PFSK-1 (cell line): Measurements from ENCODE around the gene SLC43A3.

Source experiments
- FOXP2 ChIP-seq: optimal IDR thresholded peaks from 2 replicates; pipeline ENCODE3; 2011; ENCODE audit warnings: borderline replicate concordance, control low read depth, inconsistent platforms; ENCODE audit not compliant: insufficient read depth; ENCODE audit errors: extremely low read length, extremely low read depth
- POLR2AphosphoS5 ChIP-seq: IDR thresholded peaks from 2 replicates; pipeline ENCODE4 v1.6.1; 2012; ENCODE audit warnings: low read depth, mild to moderate bottlenecking, control low read depth, low read length, moderate library complexity
- SIN3A ChIP-seq: IDR thresholded peaks from 2 replicates; pipeline ENCODE4 v1.6.1; 2012; ENCODE audit warnings: mild to moderate bottlenecking, low read length, moderate library complexity, borderline replicate concordance; ENCODE audit not compliant: insufficient read depth
- TAF1 ChIP-seq: IDR thresholded peaks from 2 replicates; pipeline ENCODE4 v1.6.1; 2012; ENCODE audit warnings: low read length, control low read depth, borderline replicate concordance; ENCODE audit not compliant: insufficient read depth
- TF ChIP-seq, protein P1 (sequence below), 2 experiments: IDR thresholded peaks; 2 replicates each; pipeline versions ENCODE4 v1.6.1 to v1.8.0; 2011 to 2012; ENCODE audit warnings: low read depth in 2 of 2, low read length in 2 of 2, control low read depth in 1 of 2, inconsistent platforms in 1 of 2, mild to moderate bottlenecking in 1 of 2, moderate library complexity in 1 of 2; ENCODE audit not compliant: insufficient read depth in 1 of 2

SLC43A3 gene

DNA sequence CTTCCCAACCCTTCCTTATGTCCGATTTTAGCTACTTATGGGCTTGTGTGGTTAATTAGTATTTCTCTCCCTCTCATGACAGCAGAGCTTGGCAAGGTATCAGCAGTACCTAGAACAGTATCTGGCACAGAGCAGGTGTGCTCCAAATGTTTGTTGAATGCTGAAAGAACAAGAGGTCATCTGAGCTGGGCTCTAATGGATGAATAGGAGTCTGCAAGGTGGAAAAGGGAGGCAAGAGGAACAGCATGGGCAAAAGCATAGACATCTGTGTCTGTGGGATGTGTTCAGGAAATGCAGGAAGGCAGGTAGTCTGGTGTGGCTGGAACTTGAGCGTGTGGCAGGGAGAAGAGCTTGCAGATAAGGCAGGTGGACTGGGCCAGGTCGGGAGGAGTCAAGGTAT, 65.0 kb downstream of the SLC43A3 start:
- TF ChIP-seq SIN3A (no peak), FOXP2 (no peak), POLR2AphosphoS5 (no peak)

- no peak for TF ChIP-seq FOXP2
- TF ChIP-seq, protein P1, sequence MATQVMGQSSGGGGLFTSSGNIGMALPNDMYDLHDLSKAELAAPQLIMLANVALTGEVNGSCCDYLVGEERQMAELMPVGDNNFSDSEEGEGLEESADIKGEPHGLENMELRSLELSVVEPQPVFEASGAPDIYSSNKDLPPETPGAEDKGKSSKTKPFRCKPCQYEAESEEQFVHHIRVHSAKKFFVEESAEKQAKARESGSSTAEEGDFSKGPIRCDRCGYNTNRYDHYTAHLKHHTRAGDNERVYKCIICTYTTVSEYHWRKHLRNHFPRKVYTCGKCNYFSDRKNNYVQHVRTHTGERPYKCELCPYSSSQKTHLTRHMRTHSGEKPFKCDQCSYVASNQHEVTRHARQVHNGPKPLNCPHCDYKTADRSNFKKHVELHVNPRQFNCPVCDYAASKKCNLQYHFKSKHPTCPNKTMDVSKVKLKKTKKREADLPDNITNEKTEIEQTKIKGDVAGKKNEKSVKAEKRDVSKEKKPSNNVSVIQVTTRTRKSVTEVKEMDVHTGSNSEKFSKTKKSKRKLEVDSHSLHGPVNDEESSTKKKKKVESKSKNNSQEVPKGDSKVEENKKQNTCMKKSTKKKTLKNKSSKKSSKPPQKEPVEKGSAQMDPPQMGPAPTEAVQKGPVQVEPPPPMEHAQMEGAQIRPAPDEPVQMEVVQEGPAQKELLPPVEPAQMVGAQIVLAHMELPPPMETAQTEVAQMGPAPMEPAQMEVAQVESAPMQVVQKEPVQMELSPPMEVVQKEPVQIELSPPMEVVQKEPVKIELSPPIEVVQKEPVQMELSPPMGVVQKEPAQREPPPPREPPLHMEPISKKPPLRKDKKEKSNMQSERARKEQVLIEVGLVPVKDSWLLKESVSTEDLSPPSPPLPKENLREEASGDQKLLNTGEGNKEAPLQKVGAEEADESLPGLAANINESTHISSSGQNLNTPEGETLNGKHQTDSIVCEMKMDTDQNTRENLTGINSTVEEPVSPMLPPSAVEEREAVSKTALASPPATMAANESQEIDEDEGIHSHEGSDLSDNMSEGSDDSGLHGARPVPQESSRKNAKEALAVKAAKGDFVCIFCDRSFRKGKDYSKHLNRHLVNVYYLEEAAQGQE (IDR thresholded peaks at IDR 0.05; ENCODE audit: insufficient read depth in 1 of 2, low read depth in 2 of 2, low read length in 2 of 2) = no peak
- TF ChIP-seq TAF1 = no peak
- no peak for TF ChIP-seq POLR2AphosphoS5
- no peak for TF ChIP-seq SIN3A
Observed at GRCh38 chr11:57360991-57361390, 65.9 kb downstream of the SLC43A3 start.

DNA sequence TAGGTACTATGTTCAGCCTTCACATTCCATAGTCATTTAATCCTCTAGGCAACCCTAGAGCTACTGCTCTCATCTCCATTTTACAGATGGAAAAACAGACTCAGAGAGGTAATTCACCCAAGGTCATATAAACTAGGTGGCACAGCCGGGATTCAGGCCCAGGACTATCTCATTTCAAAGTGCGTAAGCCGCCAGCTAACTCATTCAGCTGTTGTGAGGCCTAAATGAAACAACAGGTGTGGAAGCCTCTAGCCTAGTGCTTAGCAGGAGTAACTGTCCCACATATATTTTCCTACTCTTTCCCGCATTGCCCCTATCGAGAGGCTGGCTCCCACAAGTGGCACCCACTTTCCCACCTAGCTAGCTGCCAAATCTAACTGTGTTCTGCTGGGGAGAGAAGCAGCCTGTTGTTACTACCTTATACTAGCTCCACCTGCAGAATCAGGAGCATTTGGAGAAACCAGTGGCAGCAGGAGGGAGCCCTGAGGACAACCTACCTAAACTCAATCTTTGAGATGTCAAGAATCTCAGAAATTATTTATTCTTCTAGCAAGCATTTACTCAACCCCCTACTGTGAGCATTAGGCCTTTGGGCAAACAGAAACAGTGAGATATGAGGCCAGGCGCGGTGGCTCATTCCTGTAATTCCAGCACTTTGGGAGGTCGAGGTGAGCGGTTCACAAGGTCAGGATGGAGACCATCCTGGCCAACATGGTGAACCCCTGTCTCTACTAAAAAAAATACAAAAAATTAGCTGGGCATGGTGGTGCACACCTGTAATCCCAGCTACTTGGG, 66.8 kb downstream of the SLC43A3 start:
- TF ChIP-seq POLR2AphosphoS5 (no peak), FOXP2 (no peak), SIN3A (no peak), TAF1 (no peak)
- TF ChIP-seq, protein P1 (IDR thresholded peaks at IDR 0.05; ENCODE audit: insufficient read depth in 1 of 2, low read depth in 2 of 2, low read length in 2 of 2) = no peak

DNA sequence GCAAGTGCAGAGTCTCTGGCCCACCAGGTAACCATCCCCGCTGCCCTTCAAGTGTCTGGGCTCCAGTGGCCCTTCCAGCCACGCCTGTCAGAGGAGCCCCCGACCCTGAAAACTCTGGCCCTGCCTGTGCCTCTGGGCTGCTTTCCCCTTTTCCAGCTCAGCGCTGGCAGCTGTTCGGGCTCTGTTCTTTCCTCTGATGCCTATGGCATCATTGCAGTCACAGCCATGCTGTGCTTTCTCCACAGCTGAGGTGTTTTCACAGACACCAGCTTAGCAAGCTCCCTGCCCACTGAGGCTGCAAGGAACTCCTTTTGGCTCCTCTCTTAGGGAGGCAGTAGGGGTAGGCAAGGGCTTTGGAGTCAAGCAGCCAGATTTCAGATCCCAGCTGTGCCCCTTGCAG, 67.5 kb downstream of the SLC43A3 start:
- TF ChIP-seq TAF1 (no peak), POLR2AphosphoS5 (no peak), SIN3A (no peak), FOXP2 (no peak)
- TF ChIP-seq, protein P1 (IDR thresholded peaks at IDR 0.05; ENCODE audit: insufficient read depth in 1 of 2, low read depth in 2 of 2, low read length in 2 of 2) = no peak

GRCh38 chr11:57358991-57359390, 67.9 kb downstream of the SLC43A3 start:
- TF ChIP-seq SIN3A (no peak), TAF1 (no peak), FOXP2 (no peak), POLR2AphosphoS5 (no peak)
- TF ChIP-seq, protein P1 (IDR thresholded peaks at IDR 0.05; ENCODE audit: insufficient read depth in 1 of 2, low read depth in 2 of 2, low read length in 2 of 2) = no peak
